Astrocyte (in vitro differentiated cells and primary cell): ENCODE data around the gene VGLL4. TPM values are rescaled to one million over a fixed set of nuclear protein-coding genes. Genes with fewer than 3 reads are reported as not detected.

ENCODE experiments used
- DNase-seq: peaks from one replicate; pipeline ENCODE4 v3.0.0-alpha.2; 2010; ENCODE audit warnings: low read depth
- FAIRE-seq: peaks from 2 replicates; lab custom pipeline; 2011; peaks lifted over from hg19 to GRCh38; lab: Jason Lieb, UNC
- H2AFZ ChIP-seq: 2 replicates; pipeline ENCODE4 v1.6.0; 2012; ENCODE audit warnings: low read depth, low read length, inconsistent platforms
- H3K27ac ChIP-seq: 2 replicates; pipeline ENCODE4 v1.5.1; 2011; ENCODE audit warnings: low read depth, low read length, inconsistent platforms
- H3K27me3 ChIP-seq: 2 replicates; pipeline ENCODE4 v1.6.0; 2011; ENCODE audit warnings: low read length, inconsistent platforms; ENCODE audit not compliant: insufficient read depth
- H3K36me3 ChIP-seq: 2 replicates; pipeline ENCODE4 v1.5.1; 2011; ENCODE audit warnings: low read length, inconsistent platforms; ENCODE audit not compliant: insufficient read depth
- H3K4me1 ChIP-seq: 2 replicates; pipeline ENCODE4 v1.5.1; 2011; ENCODE audit warnings: low read length, inconsistent platforms; ENCODE audit not compliant: insufficient read depth
- H3K4me2 ChIP-seq: 2 replicates; pipeline ENCODE4 v1.6.0; 2012; ENCODE audit warnings: low read length, inconsistent platforms
- H3K4me3 ChIP-seq: 2 replicates; pipeline ENCODE4 v1.5.1; 2011; ENCODE audit warnings: low read depth, mild to moderate bottlenecking, low read length, inconsistent platforms; ENCODE audit not compliant: insufficient read depth
- H3K79me2 ChIP-seq: 2 replicates; pipeline ENCODE4 v1.6.0; 2012; ENCODE audit warnings: mild to moderate bottlenecking, low read length, inconsistent platforms; ENCODE audit not compliant: insufficient read depth
- H3K9ac ChIP-seq: 2 replicates; pipeline ENCODE4 v1.6.0; 2012; ENCODE audit warnings: mild to moderate bottlenecking, low read length, inconsistent platforms
- H3K9me3 ChIP-seq: 2 replicates; pipeline ENCODE4 v1.5.1; 2012; ENCODE audit warnings: low read depth, mild to moderate bottlenecking, low read length, inconsistent platforms; ENCODE audit not compliant: insufficient read depth
- H4K20me1 ChIP-seq: 2 replicates; pipeline ENCODE4 v1.6.0; 2012; ENCODE audit warnings: low read length, inconsistent platforms; ENCODE audit not compliant: insufficient read depth
- H3K27ac Mint-ChIP-seq: one replicate; pipeline ENCODE4 v1.8.0; 2021; ENCODE audit warnings: mild to moderate bottlenecking, mixed read lengths; ENCODE audit not compliant: unreplicated experiment
- H3K27me3 Mint-ChIP-seq: one replicate; pipeline ENCODE4 v1.8.0; 2021; ENCODE audit warnings: low read depth, mixed read lengths; ENCODE audit not compliant: unreplicated experiment
- H3K36me3 Mint-ChIP-seq: one replicate; pipeline ENCODE4 v1.8.0; 2021; ENCODE audit warnings: low read depth, mixed read lengths; ENCODE audit not compliant: unreplicated experiment
- H3K4me1 Mint-ChIP-seq: one replicate; pipeline ENCODE4 v1.8.0; 2021; ENCODE audit warnings: low read depth, mixed read lengths; ENCODE audit not compliant: unreplicated experiment
- H3K4me3 Mint-ChIP-seq: one replicate; pipeline ENCODE4 v1.8.0; 2021; ENCODE audit warnings: mild to moderate bottlenecking, moderate library complexity, mixed read lengths; ENCODE audit not compliant: unreplicated experiment
- H3K9me3 Mint-ChIP-seq: one replicate; pipeline ENCODE4 v1.8.0; 2021; ENCODE audit warnings: mild to moderate bottlenecking, mixed read lengths; ENCODE audit not compliant: unreplicated experiment
- EZH2 ChIP-seq: IDR thresholded peaks from 2 replicates; pipeline ENCODE4 v1.6.1; 2012; ENCODE audit warnings: mild to moderate bottlenecking, low read length, inconsistent platforms; ENCODE audit not compliant: insufficient read depth
- total RNA-seq: library from RNA; stranded (reverse); gene quantifications from 2 replicates; pipeline ENCODE4 v1.2.1, GENCODE V29; 2021
- TF ChIP-seq, protein P1 (sequence below): IDR thresholded peaks from 2 replicates; pipeline ENCODE4 v1.5.1; 2011; ENCODE audit warnings: low read depth, mild to moderate bottlenecking, inconsistent platforms, low read length, moderate library complexity; ENCODE audit not compliant: insufficient read depth

Gene VGLL4
- total RNA-seq, 1 donor from 2014 or later, result 70.3 TPM

DNA sequence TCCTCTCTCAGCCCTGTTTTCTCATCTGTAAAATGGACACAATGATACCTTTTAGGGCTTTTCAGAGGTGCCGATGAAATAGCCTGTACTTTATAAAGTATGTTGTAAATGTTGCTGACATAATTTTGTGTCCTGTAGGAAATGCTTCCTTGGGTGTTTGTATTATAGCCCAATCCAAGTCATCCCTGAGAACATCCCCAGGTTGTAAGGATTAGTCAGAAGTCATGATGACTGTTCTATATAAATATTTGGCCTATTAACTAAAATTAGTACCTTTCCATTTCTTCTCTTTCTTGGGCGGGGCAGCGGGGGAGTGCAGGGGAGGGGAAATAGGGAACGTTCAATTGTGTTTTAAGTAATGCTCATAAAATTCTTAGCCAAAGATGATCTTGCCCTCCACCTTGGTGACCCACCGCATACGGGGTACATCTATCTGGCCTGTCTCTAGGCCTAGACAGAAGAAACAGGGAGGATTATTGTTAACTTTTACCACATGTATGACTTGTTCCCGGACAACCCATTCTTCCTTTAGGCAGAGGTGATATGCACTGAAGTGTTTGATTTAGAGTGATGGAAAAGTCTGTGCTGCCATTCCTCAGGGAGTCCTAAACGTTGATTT lies 120.7 kb downstream of the VGLL4 start:
- H3K27ac Mint-ChIP-seq, result no peak overlapping the region
- TF ChIP-seq EZH2, result no peak
- TF ChIP-seq, protein P1, sequence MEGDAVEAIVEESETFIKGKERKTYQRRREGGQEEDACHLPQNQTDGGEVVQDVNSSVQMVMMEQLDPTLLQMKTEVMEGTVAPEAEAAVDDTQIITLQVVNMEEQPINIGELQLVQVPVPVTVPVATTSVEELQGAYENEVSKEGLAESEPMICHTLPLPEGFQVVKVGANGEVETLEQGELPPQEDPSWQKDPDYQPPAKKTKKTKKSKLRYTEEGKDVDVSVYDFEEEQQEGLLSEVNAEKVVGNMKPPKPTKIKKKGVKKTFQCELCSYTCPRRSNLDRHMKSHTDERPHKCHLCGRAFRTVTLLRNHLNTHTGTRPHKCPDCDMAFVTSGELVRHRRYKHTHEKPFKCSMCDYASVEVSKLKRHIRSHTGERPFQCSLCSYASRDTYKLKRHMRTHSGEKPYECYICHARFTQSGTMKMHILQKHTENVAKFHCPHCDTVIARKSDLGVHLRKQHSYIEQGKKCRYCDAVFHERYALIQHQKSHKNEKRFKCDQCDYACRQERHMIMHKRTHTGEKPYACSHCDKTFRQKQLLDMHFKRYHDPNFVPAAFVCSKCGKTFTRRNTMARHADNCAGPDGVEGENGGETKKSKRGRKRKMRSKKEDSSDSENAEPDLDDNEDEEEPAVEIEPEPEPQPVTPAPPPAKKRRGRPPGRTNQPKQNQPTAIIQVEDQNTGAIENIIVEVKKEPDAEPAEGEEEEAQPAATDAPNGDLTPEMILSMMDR, result no peak
- H3K4me3 ChIP-seq, result no peak overlapping the region
- H3K9ac ChIP-seq, result no peak overlapping the region
- H3K4me1 ChIP-seq, result peaks cover 15% of the 10 kb centered on the region
- H3K4me1 Mint-ChIP-seq, result no peaks in the 10 kb centered on the region
- no peaks in the 10 kb centered on the region for H3K79me2 ChIP-seq
- no peaks in the 10 kb centered on the region for H3K9me3 ChIP-seq
- FAIRE-seq, result no peak
- H3K27me3 Mint-ChIP-seq, result no peaks in the 10 kb centered on the region
- H3K27me3 ChIP-seq, result no peaks in the 10 kb centered on the region
- H3K4me2 ChIP-seq, result no peak overlapping the region
- H3K36me3 Mint-ChIP-seq, result peaks cover 2% of the 10 kb centered on the region
- no peak overlapping the region for H3K27ac ChIP-seq
- H3K9me3 Mint-ChIP-seq, result peaks cover 3% of the 10 kb centered on the region
- no peaks in the 10 kb centered on the region for H4K20me1 ChIP-seq
- no peak overlapping the region for H2AFZ ChIP-seq
- no peaks in the 10 kb centered on the region for H3K36me3 ChIP-seq
- H3K4me3 Mint-ChIP-seq, result no peak overlapping the region
- DNase-seq, result no peak

DNA sequence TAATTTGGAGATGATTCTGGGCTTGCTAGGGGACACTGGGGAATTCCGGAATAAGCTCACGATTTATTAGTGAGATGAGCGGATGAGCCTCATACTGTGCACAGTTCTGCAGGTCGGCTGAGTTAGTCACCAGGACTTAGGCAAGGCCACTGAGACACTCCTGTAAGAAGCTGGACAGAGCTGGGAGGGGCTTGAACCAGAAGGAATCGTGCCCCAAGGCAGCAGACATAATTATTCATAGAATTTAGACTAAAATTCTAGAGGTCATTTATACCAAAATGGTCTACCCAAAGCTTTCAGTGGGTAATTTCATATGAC lies 121.4 kb downstream of the VGLL4 start:
- Histone ChIP-seq H3K9ac (no peak overlapping the region), H2AFZ (no peak overlapping the region), H3K4me1 (peaks cover 15% of the 10 kb centered on the region), H3K27ac (no peak overlapping the region), H4K20me1 (no peaks in the 10 kb centered on the region), H3K9me3 (no peaks in the 10 kb centered on the region), H3K4me2 (no peak overlapping the region), H3K36me3 (no peaks in the 10 kb centered on the region), H3K79me2 (no peaks in the 10 kb centered on the region), H3K4me3 (no peak overlapping the region), H3K27me3 (no peaks in the 10 kb centered on the region)
- H3K4me1 Mint-ChIP-seq, result no peaks in the 10 kb centered on the region
- no peak for TF ChIP-seq EZH2
- TF ChIP-seq, protein P1, result no peak
- H3K9me3 Mint-ChIP-seq, result peaks cover 3% of the 10 kb centered on the region
- H3K36me3 Mint-ChIP-seq, result no peaks in the 10 kb centered on the region
- DNase-seq (no peak), FAIRE-seq (no peak)
- H3K27ac Mint-ChIP-seq, result no peak overlapping the region
- no peaks in the 10 kb centered on the region for H3K27me3 Mint-ChIP-seq
- H3K4me3 Mint-ChIP-seq, result no peak overlapping the region

DNA sequence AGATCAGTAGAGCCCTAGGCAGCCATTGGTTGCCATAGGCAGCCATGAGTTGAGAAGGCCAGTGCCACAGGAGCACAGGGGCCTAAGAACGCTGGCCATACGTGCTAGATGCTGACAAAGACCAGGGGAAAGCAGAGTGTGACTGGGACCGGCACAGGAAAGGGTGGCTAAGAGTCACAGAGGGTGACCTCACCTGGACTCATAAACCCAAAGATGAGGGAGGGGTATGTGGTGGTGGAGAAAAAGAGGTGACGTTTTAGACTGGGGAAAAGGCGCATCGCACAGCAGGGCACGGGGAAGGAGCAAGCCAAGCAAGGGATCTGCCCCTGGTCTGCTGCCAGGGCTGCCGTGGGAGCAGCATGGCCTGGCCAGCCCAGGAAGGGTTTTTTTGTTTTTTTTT lies 122.5 kb downstream of the VGLL4 start:
- H3K4me3 ChIP-seq, result no peak overlapping the region
- H3K27ac ChIP-seq, result no peak overlapping the region
- no peaks in the 10 kb centered on the region for H3K36me3 ChIP-seq
- no peak overlapping the region for H3K4me2 ChIP-seq
- no peaks in the 10 kb centered on the region for H4K20me1 ChIP-seq
- H2AFZ ChIP-seq, result no peak overlapping the region
- no peaks in the 10 kb centered on the region for H3K4me1 Mint-ChIP-seq
- no peak overlapping the region for H3K9ac ChIP-seq
- no peaks in the 10 kb centered on the region for H3K27me3 Mint-ChIP-seq
- H3K4me3 Mint-ChIP-seq, result no peak overlapping the region
- no peaks in the 10 kb centered on the region for H3K79me2 ChIP-seq
- no peaks in the 10 kb centered on the region for H3K36me3 Mint-ChIP-seq
- H3K9me3 Mint-ChIP-seq, result peaks cover 3% of the 10 kb centered on the region
- no peak for FAIRE-seq
- TF ChIP-seq, protein P1, result no peak
- TF ChIP-seq EZH2, result no peak
- H3K27ac Mint-ChIP-seq, result no peak overlapping the region
- no peaks in the 10 kb centered on the region for H3K9me3 ChIP-seq
- H3K4me1 ChIP-seq, result peaks cover 15% of the 10 kb centered on the region
- DNase-seq, result no peak
- H3K27me3 ChIP-seq, result no peaks in the 10 kb centered on the region
